Peyer's patch (tissue), 4 donors: ENCODE measurements around the gene PRPSAP1.

Experiments
- CTCF ChIP-seq, 6 experiments: fragments of 450-650 bp in 4 of 6; fragments of 200-600 bp in 2 of 6; sonication (generic) in 1 of 6; IDR thresholded peaks; one replicate each; pipeline ENCODE4 v1.5.1; 2017 to 2019; ENCODE audit warnings: antibody characterized with exemption in 6 of 6, mild to moderate bottlenecking in 3 of 6, moderate library complexity in 1 of 6
- POLR2A ChIP-seq, 2 donors: fragments of 450-650 bp; IDR thresholded peaks; one replicate each; pipeline ENCODE4 v1.5.1; 2017; ENCODE audit warnings: antibody characterized with exemption in 2 of 2, mild to moderate bottlenecking in 2 of 2, moderate library complexity in 2 of 2

- TF ChIP-seq POLR2A (IDR thresholded peaks at IDR 0.05) (no peak), CTCF (IDR thresholded peaks at IDR 0.05) (no peak)
These were observed 16.8 kb downstream of the PRPSAP1 start for GRCh38 chr17:76336756-76337412.
